GM15510 (cell line): ENCODE data around the gene EN1.

Source experiments
- POLR2A ChIP-seq: IDR thresholded peaks from 3 replicates; pipeline ENCODE4 v1.6.1; 2011; ENCODE audit warnings: borderline replicate concordance; ENCODE audit not compliant: insufficient read length; ENCODE audit errors: extremely low read depth

The EN1 gene

DNA sequence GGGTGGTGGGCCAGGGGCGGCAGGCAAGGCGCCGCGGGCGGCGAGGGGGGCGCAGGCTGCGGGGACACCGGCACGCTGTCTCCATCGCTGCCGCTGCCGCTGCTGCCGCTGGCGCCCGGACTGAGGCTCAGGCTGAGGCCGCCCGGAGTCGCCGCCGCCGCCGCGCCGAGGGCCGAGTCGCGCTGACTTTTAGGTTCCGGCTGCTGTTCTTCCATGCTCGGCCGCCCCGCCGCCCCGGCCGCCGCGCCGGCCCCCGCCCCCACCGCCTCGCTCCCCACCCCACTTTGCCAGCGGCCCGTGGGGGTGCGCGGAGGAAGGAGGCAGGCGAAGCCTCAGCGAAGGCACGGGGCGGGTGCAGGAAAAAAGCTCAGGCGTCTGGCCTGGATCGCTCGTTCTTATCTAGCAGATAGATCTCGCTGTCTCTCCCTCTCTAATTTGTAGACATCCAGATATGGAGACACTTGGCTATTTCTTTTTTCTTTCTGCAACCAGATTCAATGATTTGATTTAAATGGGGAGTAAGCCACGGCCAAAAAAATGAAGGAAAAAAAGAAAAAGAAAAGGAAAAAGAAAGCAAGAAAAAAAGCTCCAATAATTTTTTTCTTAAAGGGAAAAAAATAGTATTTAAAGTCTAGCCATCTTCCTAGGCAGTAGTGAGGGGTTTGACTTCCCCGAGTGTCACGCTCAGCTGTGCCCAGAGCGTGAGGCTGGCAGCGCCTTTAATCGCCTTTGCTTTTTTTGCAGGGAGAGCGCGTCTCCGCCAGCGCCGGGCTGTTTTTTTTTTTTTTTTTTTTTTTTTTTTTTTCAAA is at the start of gene EN1:
EN1 (minus strand) TSS at position 696 of the 809 bp plus-strand sequence; CDS start at position 215, 481 bp downstream.
- TF ChIP-seq POLR2A = no peak

DNA sequence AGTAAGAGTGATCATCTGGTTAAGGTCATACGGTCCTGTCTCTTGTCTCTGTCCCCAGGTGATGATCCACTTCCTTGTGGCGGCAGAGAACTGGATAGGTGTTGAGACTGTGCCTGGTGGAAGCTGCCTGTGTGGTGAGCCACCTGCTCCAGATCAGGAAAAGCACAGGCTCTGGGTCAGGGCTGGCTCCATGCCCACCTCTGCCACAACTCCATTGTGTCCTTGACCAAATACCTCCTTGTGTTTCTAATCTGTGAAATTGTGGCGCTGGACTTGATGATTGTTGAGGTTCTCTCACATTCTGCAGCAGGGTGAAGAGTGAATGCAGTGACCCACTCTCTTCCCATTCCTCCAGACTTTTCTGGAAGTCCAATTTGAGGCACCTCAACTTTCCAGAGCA is 45.7 kb upstream of the EN1 start:
- TF ChIP-seq POLR2A = no peak

DNA sequence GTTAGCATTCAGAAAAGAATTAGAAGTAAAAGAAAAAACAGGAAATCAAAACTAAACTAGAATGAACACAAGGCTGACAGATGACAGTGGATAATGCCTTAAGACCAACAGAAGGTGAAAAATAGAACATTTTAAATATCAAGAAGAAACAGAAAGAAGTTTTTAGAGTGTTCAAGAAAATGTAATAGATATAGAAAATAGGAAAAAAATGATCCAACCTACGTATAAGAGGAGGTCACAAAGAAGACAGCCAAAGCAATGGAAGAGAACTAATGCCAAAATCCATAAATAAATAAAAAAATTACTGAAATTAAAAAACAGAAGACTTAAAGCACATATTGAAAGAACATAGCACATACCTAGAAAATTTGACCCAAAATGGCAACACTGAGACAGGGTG is 42.5 kb upstream of the EN1 start:
- no peak for TF ChIP-seq POLR2A

DNA sequence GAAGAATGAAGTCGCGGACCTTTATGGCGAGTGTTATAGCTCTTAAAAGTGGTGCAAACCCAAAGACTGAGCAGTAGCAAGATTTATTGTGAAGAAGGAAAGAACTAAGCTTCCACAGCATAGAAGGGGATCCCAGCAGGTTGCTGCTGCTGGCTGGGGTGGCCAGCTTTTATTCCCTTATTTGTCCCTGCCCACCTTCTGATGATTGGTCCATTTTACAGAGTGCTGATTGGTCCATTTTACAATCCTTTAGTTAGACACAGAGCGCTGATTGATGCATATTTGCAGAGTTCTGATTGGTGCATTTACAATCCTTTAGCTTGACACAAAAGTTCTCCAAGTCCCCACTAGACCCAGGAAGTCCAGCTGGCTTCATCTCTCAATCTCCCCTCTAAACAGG is 36.3 kb upstream of the EN1 start:
- TF ChIP-seq POLR2A = no peak

DNA sequence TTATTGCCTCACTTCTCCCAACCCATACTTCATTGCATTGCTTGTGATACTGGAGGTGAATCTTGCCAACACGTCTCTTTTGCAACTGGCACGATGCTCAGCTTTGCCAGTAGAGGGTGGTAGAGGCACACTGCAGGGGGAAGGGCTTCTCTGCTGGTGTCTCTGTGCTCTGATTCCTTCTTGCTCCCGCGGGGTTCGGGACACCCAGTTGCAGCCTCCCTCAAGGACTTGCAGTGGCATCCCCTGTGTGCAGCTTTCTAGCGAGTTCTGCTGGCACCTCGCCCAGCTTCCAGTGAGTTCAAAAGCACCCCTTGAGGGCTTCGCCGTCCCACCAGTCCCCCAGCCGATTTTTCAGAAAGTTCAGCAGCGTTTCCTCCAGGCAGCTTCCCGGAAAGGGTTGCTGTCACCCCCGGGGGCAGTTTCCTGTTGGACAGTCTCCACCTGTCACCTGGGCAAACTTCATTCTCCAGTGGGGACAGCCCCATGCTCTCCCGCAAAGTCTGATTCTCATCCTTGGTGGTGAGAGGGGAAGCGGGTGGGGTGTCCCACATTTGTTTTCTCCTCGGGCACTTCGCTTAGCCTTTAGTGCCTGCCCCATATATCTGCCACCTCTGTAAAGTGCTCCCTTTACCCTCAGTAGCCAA is 35.4 kb upstream of the EN1 start:
- no peak for TF ChIP-seq POLR2A

DNA sequence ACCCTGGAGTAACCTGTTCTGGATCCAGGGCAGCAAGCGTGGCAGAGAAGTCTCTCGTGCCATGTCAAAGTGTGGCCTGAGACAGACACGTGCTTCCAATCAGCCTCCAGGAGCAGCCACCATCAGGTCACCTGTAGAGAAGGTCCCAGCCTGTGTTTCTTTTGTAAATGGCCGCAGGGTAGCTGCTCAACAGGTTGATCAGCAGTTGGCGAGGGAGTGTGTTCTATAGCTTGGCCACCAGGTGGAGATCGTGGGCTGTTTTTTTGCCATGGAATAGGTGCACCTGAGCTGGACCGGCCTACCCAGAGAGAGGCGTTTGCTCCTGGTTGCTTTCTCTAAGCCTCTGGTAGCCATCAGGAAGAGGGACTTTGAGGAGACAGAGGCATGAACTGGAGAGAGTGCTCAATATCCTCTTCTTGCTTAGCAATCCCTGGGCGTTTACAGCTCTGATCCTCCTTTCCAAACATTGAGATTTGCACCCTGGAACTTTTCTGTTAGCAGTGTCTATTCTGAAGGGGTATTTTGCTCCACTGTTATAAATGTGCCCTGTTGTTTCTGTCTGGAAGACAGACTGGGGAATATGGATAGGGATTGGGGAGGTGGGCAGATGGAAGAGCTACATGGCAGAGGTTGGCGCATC is 34.2 kb upstream of the EN1 start:
- TF ChIP-seq POLR2A = no peak

DNA sequence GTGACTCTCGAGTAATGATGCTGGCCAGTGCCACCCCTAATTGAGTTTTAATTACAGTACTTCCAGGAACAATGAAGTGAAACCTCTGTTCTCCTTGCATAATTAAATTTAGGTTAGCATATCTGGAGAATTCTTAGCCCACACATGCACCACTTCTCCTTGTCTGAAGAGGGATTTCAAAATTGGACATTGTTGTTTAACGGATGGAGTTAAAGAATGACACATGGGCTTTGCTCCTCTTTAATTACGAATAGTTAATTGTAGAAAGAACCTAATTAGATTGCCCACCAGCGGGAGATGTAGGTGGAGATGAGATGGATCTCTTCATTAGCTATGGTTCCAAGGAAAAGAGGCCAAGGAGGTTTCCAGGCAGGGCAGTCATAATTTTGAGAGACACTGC is 33.1 kb upstream of the EN1 start:
- no peak for TF ChIP-seq POLR2A

DNA sequence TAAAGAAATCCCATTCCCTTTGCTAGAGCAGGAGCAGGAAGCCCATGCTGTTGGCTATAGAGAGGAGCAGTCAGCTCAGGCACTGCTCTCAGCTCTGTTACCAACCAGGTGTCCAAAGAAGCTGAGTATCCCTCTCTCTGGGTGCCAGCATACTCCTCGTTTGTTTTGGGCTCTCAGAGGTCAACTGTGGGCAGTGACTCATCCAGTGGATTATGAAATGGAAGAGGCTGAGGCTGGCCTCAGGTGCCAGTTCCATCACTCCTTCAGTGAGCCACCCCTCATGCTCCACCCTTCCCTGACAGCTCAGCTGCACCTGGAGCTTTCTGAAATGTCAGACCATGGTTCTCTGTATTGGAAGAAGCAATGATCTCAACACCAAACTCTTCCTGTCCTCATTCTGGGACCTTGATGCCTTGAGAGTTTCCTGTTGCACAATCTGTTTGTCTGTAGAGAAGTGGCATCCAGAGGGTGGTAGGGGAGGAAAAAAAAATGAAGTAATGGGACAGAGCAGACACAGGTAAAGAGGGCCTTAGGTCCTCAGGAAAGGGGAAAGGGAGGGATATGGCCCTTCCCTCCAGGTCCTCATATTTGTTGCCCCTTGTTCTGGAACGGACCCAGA is 31.2 kb upstream of the EN1 start:
- TF ChIP-seq POLR2A = no peak

DNA sequence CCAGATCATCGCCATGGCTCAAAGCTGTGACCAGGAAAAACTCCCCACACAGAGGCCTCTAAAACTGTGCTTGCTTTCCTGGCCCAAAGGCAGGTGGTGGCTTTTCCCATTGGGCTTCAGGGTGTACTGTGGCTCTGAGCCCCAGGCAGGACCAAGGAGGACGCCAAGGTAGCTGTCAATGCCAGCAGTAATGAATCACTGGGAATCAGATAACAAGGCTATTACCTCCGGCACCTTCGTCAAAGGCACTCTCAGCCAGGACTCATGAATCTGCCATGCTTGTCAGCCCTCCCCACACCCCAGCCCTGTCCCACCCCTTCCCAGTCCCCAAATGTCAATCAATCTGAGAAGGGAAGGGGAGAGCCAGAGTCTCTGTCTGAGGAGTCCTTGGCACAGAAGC is 27.9 kb upstream of the EN1 start:
- no peak for TF ChIP-seq POLR2A

DNA sequence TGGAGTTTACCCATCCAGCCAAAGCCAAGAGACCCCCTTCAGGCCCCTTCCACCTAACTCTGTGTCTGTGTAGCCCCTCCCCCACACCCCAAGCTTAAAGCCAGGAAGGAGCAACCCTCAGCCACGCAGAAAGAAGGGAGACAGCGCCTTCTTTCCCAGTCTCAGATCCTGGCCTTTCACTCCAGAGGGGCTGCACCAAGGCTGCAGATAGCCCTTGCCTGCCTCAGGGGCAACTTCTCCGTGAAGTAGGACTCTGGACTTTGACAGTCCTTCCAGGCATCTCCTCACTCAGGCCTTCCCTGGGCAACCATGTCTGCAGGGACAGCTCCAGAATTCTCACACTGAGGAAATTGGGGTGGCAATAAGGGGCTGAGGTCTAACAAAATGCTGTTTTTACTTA is 26.9 kb upstream of the EN1 start:
- TF ChIP-seq POLR2A = no peak

DNA sequence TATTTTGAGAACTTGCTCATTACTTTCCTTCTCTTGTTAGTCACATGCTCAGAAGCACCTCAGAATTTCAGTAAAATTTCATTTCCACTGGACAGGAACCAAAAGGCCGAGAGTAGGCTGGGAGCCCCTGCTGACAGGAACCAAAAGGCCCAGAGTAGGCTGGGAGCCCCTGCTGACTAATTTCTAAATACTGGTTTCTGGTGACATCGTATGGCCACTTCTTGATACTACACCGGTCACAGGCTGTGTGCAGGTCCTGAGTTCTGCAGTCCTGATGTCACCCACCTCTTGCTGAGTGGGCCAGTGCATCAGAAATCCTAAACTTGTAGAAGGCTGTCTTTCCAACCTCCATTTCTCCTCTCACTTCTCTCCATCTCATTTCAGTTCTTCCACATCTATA is 17.7 kb upstream of the EN1 start:
- no peak for TF ChIP-seq POLR2A

DNA sequence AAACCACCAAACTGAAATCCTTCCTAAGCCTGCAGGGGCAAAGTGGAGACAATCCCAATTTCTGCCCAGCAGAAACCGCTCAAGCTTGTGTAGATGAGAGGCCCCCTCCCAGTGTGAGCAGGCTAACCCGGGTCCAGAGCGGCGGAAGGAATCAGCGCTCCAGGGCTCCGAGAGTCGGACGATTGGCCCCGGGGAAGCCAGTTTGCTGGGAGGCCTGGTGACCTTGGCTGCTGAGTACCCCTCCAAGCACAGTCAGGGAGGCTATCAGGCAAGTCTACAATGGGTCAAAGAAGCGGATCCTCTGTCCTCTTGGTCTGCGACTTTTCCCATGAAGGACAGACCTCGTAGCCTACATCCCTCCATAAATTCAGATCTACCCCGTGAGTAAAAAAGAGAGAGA is 16.8 kb upstream of the EN1 start:
- TF ChIP-seq POLR2A = no peak

DNA sequence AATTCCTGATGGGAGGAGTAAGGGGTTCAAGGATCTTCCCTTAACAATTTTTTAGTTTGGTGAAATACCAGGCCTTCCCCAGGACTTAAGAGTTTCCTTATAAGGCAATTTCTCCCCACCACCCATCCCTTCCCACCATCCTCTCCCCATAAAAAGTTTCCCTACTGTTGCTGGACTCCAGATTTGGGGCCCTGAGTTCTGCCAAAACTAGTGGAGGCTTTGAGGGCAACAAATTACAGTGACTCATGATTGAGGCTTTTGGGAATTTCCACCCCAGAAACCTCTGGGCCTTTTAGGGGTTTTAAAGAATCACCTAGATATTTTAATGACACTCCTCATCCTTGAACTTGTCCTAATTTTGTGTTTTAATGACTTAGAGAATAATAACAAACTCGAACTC is 14.3 kb upstream of the EN1 start:
- TF ChIP-seq POLR2A = no peak

DNA sequence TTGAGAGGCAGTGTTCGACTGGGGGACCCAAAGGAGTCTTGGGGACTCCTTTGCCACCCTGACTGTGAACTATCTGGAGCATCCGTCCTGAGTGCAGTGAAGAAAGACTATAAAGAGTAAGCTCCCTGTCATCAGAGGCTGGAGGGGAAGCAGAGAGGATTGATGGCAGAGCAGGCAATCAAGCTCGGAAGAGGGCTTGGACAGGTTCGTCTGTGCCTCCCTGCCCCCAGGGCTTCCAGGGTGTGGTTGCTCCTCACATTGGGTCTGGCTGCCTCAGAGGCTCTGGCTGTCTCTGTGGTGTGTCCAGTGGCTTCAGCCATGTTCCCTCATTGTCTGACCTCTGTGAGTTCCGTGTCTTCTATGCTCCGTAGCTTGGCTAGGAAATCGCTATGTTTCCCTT is 13.8 kb upstream of the EN1 start:
- TF ChIP-seq POLR2A = no peak

DNA sequence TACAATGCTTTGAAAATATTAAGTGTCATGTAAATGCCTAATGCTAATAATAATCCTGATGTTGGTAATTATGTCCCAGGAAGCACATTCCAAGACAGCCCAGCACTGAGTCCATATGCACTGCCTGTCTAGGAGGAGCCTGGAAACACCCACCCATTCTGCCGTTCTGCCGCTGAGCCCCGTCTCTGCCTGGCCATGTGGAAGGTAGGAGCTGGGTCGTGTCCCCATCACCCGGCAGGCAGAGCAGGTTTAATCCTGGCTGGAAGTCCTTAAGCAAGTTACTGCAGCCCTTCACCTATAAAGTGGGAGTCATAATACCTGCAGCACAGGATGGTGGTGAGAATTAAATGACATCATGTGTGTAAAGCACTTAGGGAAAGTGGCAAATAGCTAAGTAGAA is 13.1 kb upstream of the EN1 start:
- TF ChIP-seq POLR2A = no peak
